H1 (cell line): ENCODE data around the gene DLGAP5. TPM values are rescaled to one million over a fixed set of nuclear protein-coding genes. Genes with fewer than 3 reads are reported as not detected.
A peak's percentile ranks its signal among the peaks of the same experiment; 100 is the strongest.

Experiments
- CTCF ChIA-PET: fragments of 300-600 bp; sonication (Branson Sonifier 250); formaldehyde crosslinking; loops from one replicate; lab custom pipeline; 2021; ENCODE audit not compliant: partially characterized antibody; lab: Charles Lee
- POLR2A ChIA-PET: fragments of 300-600 bp; sonication (Branson Sonifier 250); formaldehyde crosslinking; loops from one replicate; lab custom pipeline; 2021; ENCODE audit warnings: inconsistent platforms; ENCODE audit not compliant: partially characterized antibody; lab: Charles Lee
- DNase-seq, 2 experiments: peaks; one replicate each; pipeline versions ENCODE4 v3.0.0 to v3.0.0-alpha.2; 2010 to 2022; ENCODE audit warnings: low spot score in 2 of 2, low read depth in 1 of 2, mixed read lengths in 1 of 2
- FAIRE-seq: peaks from 2 replicates; lab custom pipeline; 2011; peaks lifted over from hg19 to GRCh38; lab: Jason Lieb, UNC
- H2AFZ ChIP-seq: 2 replicates; pipeline ENCODE4 v1.8.1; 2012; ENCODE audit warnings: low read length, inconsistent platforms
- H2AK5ac ChIP-seq: 2 replicates; pipeline ENCODE4 v1.6.1; 2013; ENCODE audit warnings: low read depth, low read length
- H2BK120ac ChIP-seq: replicated peaks from 2 replicates; pipeline ENCODE3; 2013; ENCODE audit warnings: low read depth, low read length, inconsistent platforms
- H2BK12ac ChIP-seq: 2 replicates; pipeline ENCODE4 v1.6.1; 2013; ENCODE audit warnings: low read depth, low read length
- H2BK15ac ChIP-seq: 2 replicates; pipeline ENCODE4 v1.6.1; 2013; ENCODE audit warnings: low read length
- H2BK20ac ChIP-seq: 2 replicates; pipeline ENCODE4 v1.6.1; 2013; ENCODE audit warnings: low read length
- H2BK5ac ChIP-seq: 2 replicates; pipeline ENCODE4 v1.6.1; 2013; ENCODE audit warnings: low read depth, low read length
- H3K14ac ChIP-seq: 2 replicates; pipeline ENCODE4 v1.6.1; 2013; ENCODE audit warnings: inconsistent platforms; ENCODE audit not compliant: insufficient read length
- H3K18ac ChIP-seq: 2 replicates; pipeline ENCODE4 v1.6.1; 2013; ENCODE audit warnings: low read length; ENCODE audit errors: extremely low read depth
- H3K23ac ChIP-seq: 2 replicates; pipeline ENCODE4 v1.6.1; 2013; ENCODE audit warnings: inconsistent platforms; ENCODE audit not compliant: insufficient read length
- H3K23me2 ChIP-seq: 2 replicates; pipeline ENCODE4 v1.6.1; 2013; ENCODE audit warnings: low read depth, low read length
- H3K27ac ChIP-seq: 2 replicates; pipeline ENCODE4 v1.6.1; 2011; ENCODE audit warnings: low read depth, low read length, inconsistent platforms
- H3K27me3 ChIP-seq, 4 experiments: replicated peaks in 1 of 4; 1 replicate in 1 of 4; 2 replicates in 3 of 4; pipeline versions ENCODE4 v1.6.1 to v1.8.1; 2011 to 2013; ENCODE audit warnings: low read length in 3 of 4, mild to moderate bottlenecking in 3 of 4, inconsistent platforms in 2 of 4, mixed read lengths in 2 of 4, moderate library complexity in 1 of 4; ENCODE audit not compliant: control insufficient read depth in 3 of 4, insufficient read depth in 3 of 4; ENCODE audit errors: extremely low read depth in 1 of 4
- H3K36me3 ChIP-seq, 4 experiments: 2 replicates each; pipeline versions ENCODE4 v1.6.1 to v1.8.1; 2011 to 2013; ENCODE audit warnings: mild to moderate bottlenecking in 4 of 4, low read length in 3 of 4, moderate library complexity in 2 of 4, control low read depth in 1 of 4, inconsistent platforms in 1 of 4; ENCODE audit not compliant: insufficient read depth in 4 of 4, control insufficient read depth in 2 of 4
- H3K4ac ChIP-seq: replicated peaks from 2 replicates; pipeline ENCODE3; 2013; ENCODE audit warnings: low read length, low read depth, mixed read lengths, inconsistent platforms; ENCODE audit not compliant: insufficient read length
- H3K4me1 ChIP-seq, 4 experiments: replicated peaks in 1 of 4; 1 replicate in 1 of 4; 2 replicates in 3 of 4; pipeline versions ENCODE4 v1.6.1 to v1.8.1; 2011 to 2013; ENCODE audit warnings: low read length in 3 of 4, inconsistent platforms in 2 of 4, mixed read lengths in 1 of 4; ENCODE audit not compliant: insufficient read depth in 4 of 4, control insufficient read depth in 3 of 4
- H3K4me2 ChIP-seq, 2 experiments: 2 replicates each; pipeline versions ENCODE4 v1.6.1 to v1.8.1; 2011 to 2013; ENCODE audit warnings: low read depth in 2 of 2, low read length in 2 of 2, control low read depth in 1 of 2, inconsistent platforms in 1 of 2, mild to moderate bottlenecking in 1 of 2; ENCODE audit not compliant: insufficient read depth in 1 of 2
- H3K4me3 ChIP-seq, 4 experiments: fragments of 200-600, 300-600 bp in 1 of 4; sonication (generic), shearing (Covaris generic), sonication (Bioruptor Twin) in 1 of 4; 2 replicates each; pipeline versions ENCODE4 v1.5.1 to v1.8.1; 2011 to 2016; ENCODE audit warnings: low read length in 4 of 4, low read depth in 3 of 4, control low read depth in 2 of 4, inconsistent platforms in 2 of 4, mild to moderate bottlenecking in 2 of 4, mixed read lengths in 1 of 4, moderate library complexity in 1 of 4; ENCODE audit not compliant: insufficient read depth in 2 of 4; ENCODE audit errors: extremely low read depth in 1 of 4
- H3K56ac ChIP-seq: replicated peaks from 2 replicates; pipeline ENCODE3; 2013; ENCODE audit warnings: low read depth, mild to moderate bottlenecking, mixed read lengths, low read length, inconsistent platforms; ENCODE audit not compliant: insufficient read length
- H3K79me1 ChIP-seq: 2 replicates; pipeline ENCODE4 v1.6.1; 2013; ENCODE audit warnings: low read depth, low read length, control low read depth
- H3K79me2 ChIP-seq, 2 experiments: 2 replicates each; pipeline versions ENCODE4 v1.6.1 to v1.8.1; 2012 to 2013; ENCODE audit warnings: low read length in 2 of 2, mild to moderate bottlenecking in 2 of 2, inconsistent platforms in 1 of 2; ENCODE audit not compliant: insufficient read depth in 2 of 2, control insufficient read depth in 1 of 2
- H3K9ac ChIP-seq, 4 experiments: replicated peaks in 1 of 4; 1 replicate in 1 of 4; 2 replicates in 3 of 4; pipeline versions ENCODE4 v1.6.1 to v1.8.1; 2011 to 2013; ENCODE audit warnings: low read depth in 3 of 4, low read length in 3 of 4, control low read depth in 2 of 4, mild to moderate bottlenecking in 2 of 4, moderate library complexity in 2 of 4, inconsistent platforms in 1 of 4; ENCODE audit errors: extremely low read depth in 1 of 4
- H3K9me3 ChIP-seq, 2 experiments: 2 replicates each; pipeline versions ENCODE4 v1.6.1 to v1.8.1; 2012 to 2013; ENCODE audit warnings: mild to moderate bottlenecking in 2 of 2, moderate library complexity in 2 of 2, control low read depth in 1 of 2, inconsistent platforms in 1 of 2, low read depth in 1 of 2, low read length in 1 of 2, mixed read lengths in 1 of 2; ENCODE audit not compliant: insufficient read depth in 2 of 2
- H4K20me1 ChIP-seq, 2 experiments: replicated peaks in 1 of 2; 2 replicates each; pipeline versions ENCODE3 to v1.8.1; 2011 to 2013; ENCODE audit warnings: inconsistent platforms in 2 of 2, low read length in 2 of 2, mild to moderate bottlenecking in 1 of 2; ENCODE audit not compliant: insufficient read depth in 2 of 2, control insufficient read depth in 1 of 2
- H4K5ac ChIP-seq: 2 replicates; pipeline ENCODE4 v1.6.1; 2013; ENCODE audit warnings: low read length, low read depth, mixed read lengths, inconsistent platforms; ENCODE audit not compliant: insufficient read length
- H4K8ac ChIP-seq: 2 replicates; pipeline ENCODE4 v1.8.0; 2013; ENCODE audit warnings: mild to moderate bottlenecking, moderate library complexity, low read length, inconsistent platforms; ENCODE audit not compliant: insufficient read depth; ENCODE audit errors: extremely low read depth
- H4K91ac ChIP-seq: replicated peaks from 2 replicates; pipeline ENCODE3; 2013; ENCODE audit warnings: low read length, mixed read lengths, inconsistent platforms; ENCODE audit not compliant: insufficient read length
- KDM5A ChIP-seq: fragments of 200-600 bp; IDR thresholded peaks from 2 replicates; pipeline ENCODE4 v1.7.1; 2012; ENCODE audit warnings: mild to moderate bottlenecking, low read length, inconsistent platforms, mixed read lengths
- WGBS, 2 experiments: shearing (Covaris generic) in 1 of 2; methylation state at CpG; one replicate each; pipeline versions ENCODE4 v1.1.6 to v1.1.7; 2013 to 2015; ENCODE audit warnings: low lambda C conversion rate in 2 of 2, mixed read lengths in 2 of 2, inconsistent platforms in 1 of 2, low coverage in 1 of 2, missing lambda C conversion rate in 1 of 2; ENCODE audit not compliant: insufficient replicate concordance in 2 of 2, insufficient coverage in 1 of 2, insufficient read length in 1 of 2; ENCODE audit errors: extremely low coverage in 1 of 2, missing lambda C conversion rate in 1 of 2; 5-methylcytosine and 5-hydroxymethylcytosine counted together
- polyA plus RNA-seq, 7 experiments: library from polyadenylated mRNA; depleted of rRNA in 3 of 7; stranded (reverse) in 5 of 7; unstranded in 2 of 7; fragments of >200 nt in 5 of 7; fragments of 200-250 nt in 2 of 7; gene quantifications; 1 replicate in 5 of 7; 2 replicates in 1 of 7; 4 replicates in 1 of 7; pipeline versions ENCODE4 v1.2.1 to v1.2.3, GENCODE V29; 2011 to 2013; ENCODE audit warnings: missing spikeins in 2 of 7, mixed read lengths in 2 of 7
- total RNA-seq: library from RNA; stranded (reverse); fragmentation: NEBNext Ultra II Directional; extraction: Animal tissue kit (Norgen Biotek cat#: 25700); gene quantifications from 2 replicates; pipeline ENCODE4 v1.2.1, GENCODE V29; 2021
- TF ChIP-seq, protein P1 (sequence below), 3 experiments: IDR thresholded peaks; 1 replicate in 2 of 3; 2 replicates in 1 of 3; pipeline versions ENCODE4 v1.5.1 to v1.6.1; 2011; ENCODE audit warnings: low read length in 3 of 3, mild to moderate bottlenecking in 3 of 3, inconsistent platforms in 2 of 3, low read depth in 1 of 3, moderate library complexity in 1 of 3; ENCODE audit not compliant: insufficient read depth in 1 of 3; ENCODE audit errors: control extremely low read depth in 1 of 3

DLGAP5 gene
- total and polyA plus RNA-seq, 2 of the 8 experiments (the other 6 are each of a cell fraction or from before 2014, with no cell fraction given): 16.9 to 155 TPM

DNA sequence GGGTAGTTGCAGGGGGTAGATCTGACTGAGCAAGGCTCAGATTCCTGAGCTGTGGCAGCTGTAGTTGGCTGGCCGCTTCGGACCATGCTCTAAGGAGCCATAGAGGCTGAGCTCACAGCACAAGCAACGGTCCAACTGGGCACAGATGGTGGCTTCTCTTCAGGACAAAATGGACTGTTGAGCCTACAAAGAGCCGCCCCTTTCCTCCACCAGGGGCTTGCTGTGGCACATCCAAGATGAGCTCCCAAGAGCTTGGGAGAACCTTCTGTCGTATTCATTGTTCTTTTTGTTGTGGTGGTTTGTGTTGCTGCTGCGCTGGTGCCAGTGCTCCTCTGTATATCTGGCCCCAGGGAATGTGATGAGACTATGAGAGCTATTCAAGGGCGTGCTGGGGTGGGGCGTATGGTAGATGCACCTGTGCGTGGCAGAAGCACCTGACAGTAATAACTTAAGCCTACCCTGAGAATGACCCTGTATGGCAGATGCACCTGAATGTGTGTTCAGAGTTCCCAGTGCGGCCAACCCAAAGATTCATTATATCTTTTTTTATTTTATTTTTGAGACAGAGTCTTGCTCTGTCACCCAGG lies 80.2 kb downstream of the DLGAP5 start:
- no peak overlapping the region for H3K14ac ChIP-seq
- H3K79me2 ChIP-seq: no peaks in the 10 kb centered on the region
- TF ChIP-seq, protein P1, sequence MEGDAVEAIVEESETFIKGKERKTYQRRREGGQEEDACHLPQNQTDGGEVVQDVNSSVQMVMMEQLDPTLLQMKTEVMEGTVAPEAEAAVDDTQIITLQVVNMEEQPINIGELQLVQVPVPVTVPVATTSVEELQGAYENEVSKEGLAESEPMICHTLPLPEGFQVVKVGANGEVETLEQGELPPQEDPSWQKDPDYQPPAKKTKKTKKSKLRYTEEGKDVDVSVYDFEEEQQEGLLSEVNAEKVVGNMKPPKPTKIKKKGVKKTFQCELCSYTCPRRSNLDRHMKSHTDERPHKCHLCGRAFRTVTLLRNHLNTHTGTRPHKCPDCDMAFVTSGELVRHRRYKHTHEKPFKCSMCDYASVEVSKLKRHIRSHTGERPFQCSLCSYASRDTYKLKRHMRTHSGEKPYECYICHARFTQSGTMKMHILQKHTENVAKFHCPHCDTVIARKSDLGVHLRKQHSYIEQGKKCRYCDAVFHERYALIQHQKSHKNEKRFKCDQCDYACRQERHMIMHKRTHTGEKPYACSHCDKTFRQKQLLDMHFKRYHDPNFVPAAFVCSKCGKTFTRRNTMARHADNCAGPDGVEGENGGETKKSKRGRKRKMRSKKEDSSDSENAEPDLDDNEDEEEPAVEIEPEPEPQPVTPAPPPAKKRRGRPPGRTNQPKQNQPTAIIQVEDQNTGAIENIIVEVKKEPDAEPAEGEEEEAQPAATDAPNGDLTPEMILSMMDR (IDR thresholded peaks at IDR 0.05; ENCODE audit: control extremely low read depth in 1 of 3, insufficient read depth in 1 of 3, low read depth in 1 of 3, low read length in 3 of 3): peak in 1 of 3 experiments; percentile 18; a peak in 1 of 4 replicates
- TF ChIP-seq KDM5A: no peak
- H3K23me2 ChIP-seq: no peaks in the 10 kb centered on the region
- no peak overlapping the region for H3K23ac ChIP-seq
- no peak overlapping the region for H3K56ac ChIP-seq
- no peak overlapping the region for H3K18ac ChIP-seq
- H4K8ac ChIP-seq: no peak overlapping the region
- no peak overlapping the region for H3K4me3 ChIP-seq
- DNase-seq (no peak), FAIRE-seq (no peak)
- no peak overlapping the region for H2BK12ac ChIP-seq
- H4K20me1 ChIP-seq: no peaks in the 10 kb centered on the region
- peaks cover 0 to 13% (median 8%) of the 10 kb centered on the region in 4 experiments; a peak in 5 of 7 replicates for H3K4me1 ChIP-seq
- H2BK5ac ChIP-seq: no peak overlapping the region
- H2BK20ac ChIP-seq: no peak overlapping the region
- no peak overlapping the region for H2BK120ac ChIP-seq
- H3K27me3 ChIP-seq: no peaks in the 10 kb centered on the region
- no peak overlapping the region for H4K91ac ChIP-seq
- CTCF ChIA-PET: interaction anchor here (0.7 kb wide), 1 partner anchor 19 kb away, joined by 4 read pairs; no protein-coding TSS in a partner anchor
- no peaks in the 10 kb centered on the region for H3K79me1 ChIP-seq
- no peak overlapping the region for H2AFZ ChIP-seq
- no peak overlapping the region for H3K4me2 ChIP-seq
- no peak overlapping the region for H2AK5ac ChIP-seq
- no peaks in the 10 kb centered on the region for H3K9me3 ChIP-seq
- 85% methylated on average over 10 of the region's 10 CpGs; no CpG with 5 or more reads in 1 of the 2 experiments for WGBS, 2 experiments
- H4K5ac ChIP-seq: no peak overlapping the region
- POLR2A ChIA-PET: interaction anchor here (0.9 kb wide), 2 partner anchors 20 to 25 kb away, joined by 3 to 6 read pairs; no protein-coding TSS in a partner anchor
- H3K36me3 ChIP-seq: no peaks in the 10 kb centered on the region
- no peak overlapping the region for H3K4ac ChIP-seq
- no peak overlapping the region; the same call in 1 of the 2 replicates for H2BK15ac ChIP-seq
- no peak overlapping the region for H3K27ac ChIP-seq
- no peak overlapping the region for H3K9ac ChIP-seq
